OCI-LY7 (cell line): ENCODE measurements around the gene PTCH1. TPM values are rescaled to one million over a fixed set of nuclear protein-coding genes. Genes with fewer than 3 reads are reported as not detected.

Source experiments
- BruUV-seq: library from RNA; stranded (reverse); fragments of 400-500 nt; replicated peaks from 2 replicates; lab custom pipeline; 2021; lab: Mats Ljungman, UMichigan
- CTCF ChIA-PET: fragments of 300-600 bp; sonication (Branson Sonifier 250); formaldehyde crosslinking; loops from one replicate; lab custom pipeline; 2022; ENCODE audit warnings: antibody characterized with exemption; ENCODE audit not compliant: unreplicated experiment; lab: Charles Lee
- POLR2A ChIA-PET: fragments of 300-600 bp; sonication (Branson Sonifier 250); formaldehyde crosslinking; loops from one replicate; lab custom pipeline; 2022; ENCODE audit warnings: antibody characterized with exemption; lab: Charles Lee
- DNase-seq: peaks from one replicate; pipeline ENCODE4 v3.0.0-alpha.2; 2015; ENCODE audit warnings: low spot score
- H2AFZ ChIP-seq: fragments of 200-600 bp; sonication (generic), shearing (Covaris generic); 2 replicates; pipeline ENCODE4 v1.6.1; 2014; ENCODE audit warnings: mild to moderate bottlenecking, antibody characterized with exemption, low read length, moderate library complexity
- H3K27ac ChIP-seq: fragments of 200-600 bp; sonication (generic); 2 replicates; pipeline ENCODE4 v1.5.1; 2014; ENCODE audit warnings: mixed run types, low read depth, mild to moderate bottlenecking, moderate library complexity, low read length, inconsistent platforms; ENCODE audit not compliant: poor library complexity, severe bottlenecking
- H3K36me3 ChIP-seq: fragments of 200-600 bp; sonication (generic); 2 replicates; pipeline ENCODE4 v1.6.1; 2014; ENCODE audit warnings: mild to moderate bottlenecking, antibody characterized with exemption, low read length, moderate library complexity, mixed read lengths; ENCODE audit not compliant: insufficient read depth
- H3K4me1 ChIP-seq: fragments of 200-600 bp; sonication (generic); 2 replicates; pipeline ENCODE4 v1.5.1; 2014; ENCODE audit warnings: mild to moderate bottlenecking, low read length; ENCODE audit not compliant: insufficient read depth, poor library complexity, severe bottlenecking
- H3K4me2 ChIP-seq: fragments of 200-600 bp; sonication (generic); 2 replicates; pipeline ENCODE4 v1.6.1; 2014; ENCODE audit warnings: mild to moderate bottlenecking, low read length
- H3K4me3 ChIP-seq: fragments of 200-600 bp; sonication (generic); 2 replicates; pipeline ENCODE4 v1.5.1; 2014; ENCODE audit warnings: mild to moderate bottlenecking, low read depth, low read length; ENCODE audit not compliant: poor library complexity, severe bottlenecking
- H3K79me2 ChIP-seq: fragments of 200-600 bp; sonication (generic); 2 replicates; pipeline ENCODE4 v1.6.1; 2016; ENCODE audit warnings: low read depth, mild to moderate bottlenecking, low read length, moderate library complexity, mixed read lengths; ENCODE audit not compliant: insufficient read depth
- H3K9me2 ChIP-seq: fragments of 200-600 bp; sonication (generic); 2 replicates; pipeline ENCODE4 v1.6.1; 2016; ENCODE audit warnings: mild to moderate bottlenecking, low read length, mixed read lengths; ENCODE audit not compliant: insufficient read depth
- H3K9me3 ChIP-seq: fragments of 200-600 bp; sonication (generic); 2 replicates; pipeline ENCODE4 v1.6.1; 2014; ENCODE audit warnings: mild to moderate bottlenecking, mixed run types, low read length, mixed read lengths
- H4K20me1 ChIP-seq: fragments of 200-600 bp; sonication (generic); 2 replicates; pipeline ENCODE4 v1.6.1; 2014; ENCODE audit warnings: mild to moderate bottlenecking, antibody characterized with exemption, low read length, moderate library complexity, mixed read lengths; ENCODE audit not compliant: insufficient read depth
- EZH2phosphoT487 ChIP-seq: fragments of 200-600 bp; sonication (generic); IDR thresholded peaks from 2 replicates; pipeline ENCODE4 v1.6.1; 2018; ENCODE audit warnings: low read depth, borderline replicate concordance, mild to moderate bottlenecking, mixed run types, antibody characterized with exemption, low read length, moderate library complexity, mixed read lengths
- intact Hi-C: fragments of 100-400 bp; cut with micrococcal nuclease; formaldehyde crosslinking; loops from one replicate; pipeline ENCODE4 v1.10.0; 2022; ENCODE audit not compliant: unreplicated experiment
- total RNA-seq, 2 experiments: library from RNA; depleted of rRNA in 1 of 2; stranded (reverse); fragments of >200 nt in 1 of 2; shearing (Covaris generic) in 1 of 2; gene quantifications; 2 replicates each; pipeline ENCODE4 v1.2.3, GENCODE V29; 2014 to 2022
- TF ChIP-seq, protein P1 (sequence below): fragments of 200-600 bp; sonication (generic); conservative IDR thresholded peaks from 2 replicates; pipeline ENCODE4 v1.5.1; 2014; ENCODE audit warnings: mild to moderate bottlenecking, antibody characterized with exemption, low read length, moderate library complexity, mixed read lengths

PTCH1 gene
- total RNA-seq, 2 experiments from 2014 or later, result 13.1 to 36.1 TPM

DNA sequence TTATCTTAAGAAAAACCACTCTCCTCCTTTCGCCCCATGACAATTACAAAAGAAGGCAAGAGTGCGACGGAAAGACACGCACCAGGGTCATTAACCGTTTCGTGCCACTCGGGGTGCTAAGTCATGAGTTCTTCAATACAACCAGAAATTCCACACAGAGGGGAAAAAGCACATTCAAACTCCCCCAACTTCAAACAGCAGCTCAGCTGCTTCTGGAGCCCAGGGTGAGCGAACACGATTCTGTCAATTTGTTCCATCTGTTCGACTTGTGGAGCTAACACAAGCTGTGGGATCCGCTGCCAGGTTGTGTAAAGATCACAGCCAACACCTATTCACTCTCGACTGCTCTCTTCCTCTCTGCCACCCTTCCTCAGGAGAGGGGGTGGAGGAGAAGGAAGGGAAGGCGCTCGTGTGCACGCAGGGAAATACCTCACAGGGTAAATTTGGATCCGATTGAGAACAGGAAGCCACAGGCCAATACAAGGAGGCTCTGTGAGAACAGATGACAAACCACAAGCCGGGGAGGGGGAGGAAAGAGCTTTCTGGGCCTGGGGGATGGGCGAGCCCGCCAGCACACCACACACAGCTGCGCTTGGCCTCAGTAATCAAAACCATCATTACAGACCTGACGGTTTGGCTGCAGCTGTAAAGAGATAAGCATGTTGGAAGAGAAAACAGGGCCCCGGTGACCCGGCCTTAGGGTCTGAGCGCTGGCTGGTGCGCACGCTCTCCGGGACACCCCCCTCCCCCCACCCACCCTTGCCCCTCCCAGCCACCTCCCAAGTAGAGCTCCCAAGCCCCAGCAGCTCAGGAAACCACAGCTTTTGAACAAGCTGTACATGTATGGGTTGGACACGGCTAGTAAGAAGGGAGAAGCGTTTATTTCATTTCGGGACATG lies 54.3 kb downstream of the PTCH1 start:
- Histone ChIP-seq H3K9me3 (no peaks in the 10 kb centered on the region), H3K79me2 (peaks cover 5% of the 10 kb centered on the region; the same call in 1 of the 2 replicates), H3K4me1 (peaks cover 48% of the 10 kb centered on the region), H4K20me1 (no peaks in the 10 kb centered on the region), H3K4me3 (peak overlapping the region; percentile 65), H3K9me2 (no peaks in the 10 kb centered on the region), H3K36me3 (peaks cover 78% of the 10 kb centered on the region), H3K4me2 (peak overlapping the region; percentile 98), H2AFZ (peak overlapping the region; percentile 51; the same call in 1 of the 2 replicates), H3K27ac (peak overlapping the region; percentile 100)
- DNase-seq, result peak; percentile 97
- ChIA-PET CTCF (interaction anchor here (0.6 to 1.1 kb wide), 4 partner anchors 9 to 43 kb away, joined by 3 to 7 read pairs (median 6); no protein-coding TSS in a partner anchor), POLR2A (interaction anchor here (0.5 to 3.7 kb wide), 14 partner anchors 10 to 441 kb away, joined by 3 to 33 read pairs (median 4); no protein-coding TSS in a partner anchor)
- TF ChIP-seq, protein P1, sequence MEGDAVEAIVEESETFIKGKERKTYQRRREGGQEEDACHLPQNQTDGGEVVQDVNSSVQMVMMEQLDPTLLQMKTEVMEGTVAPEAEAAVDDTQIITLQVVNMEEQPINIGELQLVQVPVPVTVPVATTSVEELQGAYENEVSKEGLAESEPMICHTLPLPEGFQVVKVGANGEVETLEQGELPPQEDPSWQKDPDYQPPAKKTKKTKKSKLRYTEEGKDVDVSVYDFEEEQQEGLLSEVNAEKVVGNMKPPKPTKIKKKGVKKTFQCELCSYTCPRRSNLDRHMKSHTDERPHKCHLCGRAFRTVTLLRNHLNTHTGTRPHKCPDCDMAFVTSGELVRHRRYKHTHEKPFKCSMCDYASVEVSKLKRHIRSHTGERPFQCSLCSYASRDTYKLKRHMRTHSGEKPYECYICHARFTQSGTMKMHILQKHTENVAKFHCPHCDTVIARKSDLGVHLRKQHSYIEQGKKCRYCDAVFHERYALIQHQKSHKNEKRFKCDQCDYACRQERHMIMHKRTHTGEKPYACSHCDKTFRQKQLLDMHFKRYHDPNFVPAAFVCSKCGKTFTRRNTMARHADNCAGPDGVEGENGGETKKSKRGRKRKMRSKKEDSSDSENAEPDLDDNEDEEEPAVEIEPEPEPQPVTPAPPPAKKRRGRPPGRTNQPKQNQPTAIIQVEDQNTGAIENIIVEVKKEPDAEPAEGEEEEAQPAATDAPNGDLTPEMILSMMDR, result no peak
- TF ChIP-seq EZH2phosphoT487, result no peak
- no TSS peak for BruUV-seq
- intact Hi-C loops, result loop anchor here (1.0 to 2.0 kb wide), 3 partner anchors 32 to 44 kb away; no protein-coding TSS in a partner anchor

DNA sequence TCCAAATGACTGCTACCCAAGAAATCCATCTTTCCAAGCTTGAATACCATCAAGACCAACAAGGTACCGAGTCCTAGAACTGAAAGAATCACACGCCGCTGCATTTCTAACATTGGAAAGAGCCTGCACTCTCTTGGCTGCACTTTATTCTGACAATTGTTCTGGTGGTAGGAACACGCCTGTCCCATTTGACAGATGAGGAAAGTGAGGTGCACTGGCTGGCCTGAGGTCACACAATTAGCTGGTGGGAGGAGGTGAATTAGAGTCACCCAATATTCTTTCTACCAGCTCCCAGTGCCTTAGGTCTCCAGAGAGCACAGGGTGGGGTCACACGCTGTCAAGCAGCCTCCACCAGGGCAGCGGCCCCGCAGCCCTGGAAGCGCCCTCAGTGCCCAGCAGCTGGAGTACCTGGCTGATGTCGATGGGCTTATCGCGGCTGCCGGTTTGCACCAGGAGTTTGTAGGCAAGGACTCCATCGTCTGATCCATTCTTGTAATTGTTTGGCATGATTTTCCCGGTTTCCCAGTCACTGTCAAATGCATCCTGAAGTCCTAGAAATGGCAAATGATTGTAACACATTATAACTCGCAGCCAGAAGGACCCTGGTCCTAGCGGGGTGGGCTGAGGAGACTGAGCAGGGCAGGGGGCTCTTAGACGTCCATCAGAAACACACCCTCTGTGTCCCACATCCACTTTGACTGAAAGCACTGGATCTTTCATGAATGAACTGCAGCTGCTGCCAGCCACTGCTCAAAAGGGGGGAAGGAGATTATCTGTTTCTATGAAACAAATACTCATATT lies 55.1 kb downstream of the PTCH1 start:
- BruUV-seq, result TSS peak; percentile 75
- Histone ChIP-seq H3K4me1 (peaks cover 48% of the 10 kb centered on the region), H3K9me3 (no peaks in the 10 kb centered on the region), H2AFZ (no peak overlapping the region; the same call in 1 of the 2 replicates), H3K9me2 (no peaks in the 10 kb centered on the region), H3K27ac (peak overlapping the region; percentile 100), H3K4me2 (peak overlapping the region; percentile 70), H3K36me3 (peaks cover 73% of the 10 kb centered on the region), H3K4me3 (peak overlapping the region; percentile 54), H4K20me1 (no peaks in the 10 kb centered on the region), H3K79me2 (peaks cover 5% of the 10 kb centered on the region; the same call in 1 of the 2 replicates)
- POLR2A ChIA-PET, result interaction anchor here (3.7 kb wide), 1 partner anchor 32 kb away, joined by 33 read pairs; no protein-coding TSS in a partner anchor
- CTCF ChIA-PET, result interaction anchor here (0.9 to 1.1 kb wide), 2 partner anchors 33 to 44 kb away, joined by 3 to 5 read pairs; no protein-coding TSS in a partner anchor
- intact Hi-C loops, result loop anchor here (1.0 to 2.0 kb wide), 3 partner anchors 33 to 45 kb away; no protein-coding TSS in a partner anchor
- no peak for TF ChIP-seq EZH2phosphoT487
- TF ChIP-seq, protein P1, result no peak
- DNase-seq, result no peak
